Mucosa of stomach (tissue), 1 donor: ENCODE results near the gene CRTC2.

ENCODE experiments used
- H3K27me3 ChIP-seq: one replicate; pipeline ENCODE4 v1.7.0; 2013; ENCODE audit warnings: mild to moderate bottlenecking, low read length; ENCODE audit not compliant: control insufficient read depth, insufficient read depth
- H3K36me3 ChIP-seq: one replicate; pipeline ENCODE4 v1.7.0; 2013; ENCODE audit warnings: low read length; ENCODE audit not compliant: control insufficient read depth, insufficient read depth
- H3K4me1 ChIP-seq: one replicate; pipeline ENCODE4 v1.7.0; 2013; ENCODE audit warnings: mild to moderate bottlenecking, low read length; ENCODE audit not compliant: control insufficient read depth, insufficient read depth
- H3K4me3 ChIP-seq: one replicate; pipeline ENCODE4 v1.7.0; 2013; ENCODE audit warnings: low read length
- H3K9ac ChIP-seq: one replicate; pipeline ENCODE4 v1.7.0; 2013; ENCODE audit warnings: mild to moderate bottlenecking, low read length, moderate library complexity
- H3K9me3 ChIP-seq: one replicate; pipeline ENCODE4 v1.7.0; 2013; ENCODE audit warnings: mild to moderate bottlenecking, low read length, moderate library complexity; ENCODE audit not compliant: control insufficient read depth
- donor health status: Pancreatic carcinoma.

The CRTC2 gene

GRCh38 chr1:153942766-153943549, 15.5 kb downstream of the CRTC2 start:
- no peak overlapping the region for H3K4me3 ChIP-seq
- H3K36me3 ChIP-seq, result no peaks in the 10 kb centered on the region
- peaks cover 19% of the 10 kb centered on the region for H3K4me1 ChIP-seq
- no peaks in the 10 kb centered on the region for H3K27me3 ChIP-seq
- no peaks in the 10 kb centered on the region for H3K9me3 ChIP-seq
- H3K9ac ChIP-seq, result no peak overlapping the region

DNA sequence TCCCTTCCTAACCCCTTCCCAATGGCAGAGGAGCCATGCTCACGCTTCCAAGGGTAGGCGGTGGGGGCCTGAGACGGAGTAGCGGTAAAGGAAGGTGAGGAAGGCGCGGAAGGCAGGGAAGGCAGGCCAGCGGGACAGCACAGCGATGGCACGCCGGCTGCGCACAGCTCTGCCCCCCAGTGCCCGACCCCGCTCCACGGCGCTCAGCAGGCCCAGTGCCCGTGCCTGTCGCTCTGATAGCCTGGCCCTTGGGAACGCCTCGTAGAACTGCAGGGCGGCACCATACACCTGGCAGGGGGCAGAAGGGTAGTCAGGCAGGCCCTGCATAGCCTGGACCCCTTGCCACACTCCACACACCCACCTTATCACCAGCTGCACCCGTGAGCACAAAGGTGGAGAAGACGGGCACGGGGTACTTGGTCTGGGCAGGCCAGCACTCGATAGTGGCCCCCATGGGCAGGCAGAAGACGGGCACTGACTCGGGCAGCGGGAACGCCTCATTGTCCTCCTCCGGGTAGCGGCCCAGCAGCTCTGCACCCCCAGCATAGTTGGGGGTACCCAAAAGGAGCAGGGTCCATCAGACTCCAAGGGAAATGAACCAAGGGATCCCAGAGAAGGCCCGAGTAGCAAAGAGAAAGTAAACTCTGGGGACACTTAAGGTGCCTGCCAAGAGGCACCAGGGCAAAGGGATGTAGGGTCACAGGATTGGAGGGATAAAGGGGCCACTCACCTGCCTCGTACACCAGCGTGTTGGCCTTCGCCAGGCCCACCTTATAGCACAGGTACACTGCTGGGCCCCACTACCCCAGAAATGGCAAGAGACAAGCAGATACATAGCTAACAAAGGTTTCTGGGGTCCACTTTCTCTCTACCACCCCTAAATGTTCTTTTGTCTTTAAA, 16.3 kb downstream of the CRTC2 start:
- Histone ChIP-seq H3K9me3 (no peaks in the 10 kb centered on the region), H3K9ac (no peak overlapping the region), H3K4me1 (peaks cover 18% of the 10 kb centered on the region), H3K36me3 (peaks cover 3% of the 10 kb centered on the region), H3K27me3 (no peaks in the 10 kb centered on the region), H3K4me3 (no peak overlapping the region)

- H3K9me3 ChIP-seq, result no peaks in the 10 kb centered on the region
- H3K27me3 ChIP-seq, result no peaks in the 10 kb centered on the region
- H3K9ac ChIP-seq, result no peak overlapping the region
- peaks cover 13% of the 10 kb centered on the region for H3K4me1 ChIP-seq
- H3K36me3 ChIP-seq, result peaks cover 15% of the 10 kb centered on the region
- no peak overlapping the region for H3K4me3 ChIP-seq
Measured at GRCh38 chr1:153940756-153941155, 17.7 kb downstream of the CRTC2 start.

DNA sequence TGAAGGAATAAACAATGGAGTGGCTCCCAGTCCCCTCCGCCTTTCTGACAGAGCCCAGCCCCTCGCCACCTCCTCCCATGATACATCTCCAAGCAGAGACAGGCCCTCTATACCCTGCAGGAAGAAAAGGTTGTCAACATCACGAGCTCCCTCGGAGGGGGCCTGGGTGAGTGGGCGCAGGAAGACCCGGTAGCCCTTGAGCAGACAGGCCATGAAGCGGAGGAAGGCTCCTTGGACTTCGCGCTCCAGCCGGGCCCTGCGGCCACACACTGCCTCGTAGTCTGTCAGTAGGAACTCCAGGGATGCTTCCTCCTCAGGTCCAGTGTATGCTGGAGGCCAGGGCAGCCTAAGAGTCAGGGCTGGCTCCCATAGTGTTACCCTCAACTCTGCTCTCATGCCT, 18.9 kb downstream of the CRTC2 start:
- Histone ChIP-seq H3K27me3 (no peaks in the 10 kb centered on the region), H3K4me1 (peaks cover 1% of the 10 kb centered on the region), H3K9me3 (no peaks in the 10 kb centered on the region), H3K4me3 (no peak overlapping the region), H3K36me3 (peaks cover 18% of the 10 kb centered on the region), H3K9ac (no peak overlapping the region)

GRCh38 chr1:153938996-153939395, 19.4 kb downstream of the CRTC2 start:
- Histone ChIP-seq H3K27me3 (no peaks in the 10 kb centered on the region), H3K9ac (no peak overlapping the region), H3K36me3 (peaks cover 18% of the 10 kb centered on the region), H3K4me1 (no peaks in the 10 kb centered on the region), H3K4me3 (no peak overlapping the region), H3K9me3 (no peaks in the 10 kb centered on the region)

- Histone ChIP-seq H3K27me3 (no peaks in the 10 kb centered on the region), H3K36me3 (peaks cover 18% of the 10 kb centered on the region), H3K9ac (no peak overlapping the region), H3K4me3 (no peak overlapping the region), H3K4me1 (no peaks in the 10 kb centered on the region), H3K9me3 (no peaks in the 10 kb centered on the region)
Measured at GRCh38 chr1:153937331-153937730, 21.1 kb downstream of the CRTC2 start.

DNA sequence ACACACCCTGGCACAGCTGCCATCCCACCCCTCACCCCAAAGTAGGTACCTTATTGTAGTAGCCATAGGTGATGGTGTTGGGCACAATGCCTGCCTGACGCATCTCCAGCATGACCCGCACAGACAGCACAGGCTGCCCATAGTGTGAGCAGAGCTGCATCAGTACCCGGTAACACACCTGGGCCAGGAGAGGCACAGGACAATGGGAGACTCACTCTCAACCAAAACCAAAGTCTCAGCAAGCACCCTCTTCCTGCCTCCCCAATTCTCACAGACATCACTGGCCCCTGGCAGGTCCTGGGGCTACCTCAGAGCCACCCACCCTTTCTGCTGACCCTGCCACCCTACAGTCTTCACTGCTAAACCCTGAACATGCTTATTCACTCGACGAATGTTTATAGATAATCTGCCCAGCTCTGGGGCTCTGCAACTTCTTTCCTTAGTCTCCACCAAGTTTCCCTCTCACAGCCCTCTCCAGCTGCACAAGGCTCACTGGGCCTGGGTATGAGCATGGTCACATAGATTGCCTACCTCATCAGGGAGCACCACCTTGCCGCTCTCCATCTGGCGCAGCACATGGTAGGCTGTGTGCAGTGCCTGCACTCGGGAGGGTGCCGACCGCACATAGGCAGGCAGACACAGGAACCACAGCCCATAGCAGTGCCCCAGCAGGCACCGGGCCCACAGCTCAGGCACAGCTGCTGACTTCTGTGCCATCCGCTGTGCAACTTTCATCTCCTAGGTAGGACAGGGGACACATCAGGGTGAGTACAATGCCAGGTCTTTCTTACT, 22.2 kb downstream of the CRTC2 start:
- Histone ChIP-seq H3K36me3 (peaks cover 18% of the 10 kb centered on the region), H3K4me1 (no peaks in the 10 kb centered on the region), H3K27me3 (no peaks in the 10 kb centered on the region), H3K9ac (no peak overlapping the region), H3K9me3 (no peaks in the 10 kb centered on the region), H3K4me3 (no peak overlapping the region)

- H3K9me3 ChIP-seq, result no peaks in the 10 kb centered on the region
- H3K36me3 ChIP-seq, result peaks cover 18% of the 10 kb centered on the region
- no peak overlapping the region for H3K9ac ChIP-seq
- H3K4me1 ChIP-seq, result no peaks in the 10 kb centered on the region
- H3K27me3 ChIP-seq, result no peaks in the 10 kb centered on the region
- no peak overlapping the region for H3K4me3 ChIP-seq
Measured at GRCh38 chr1:153934746-153935145, 23.7 kb downstream of the CRTC2 start.

DNA sequence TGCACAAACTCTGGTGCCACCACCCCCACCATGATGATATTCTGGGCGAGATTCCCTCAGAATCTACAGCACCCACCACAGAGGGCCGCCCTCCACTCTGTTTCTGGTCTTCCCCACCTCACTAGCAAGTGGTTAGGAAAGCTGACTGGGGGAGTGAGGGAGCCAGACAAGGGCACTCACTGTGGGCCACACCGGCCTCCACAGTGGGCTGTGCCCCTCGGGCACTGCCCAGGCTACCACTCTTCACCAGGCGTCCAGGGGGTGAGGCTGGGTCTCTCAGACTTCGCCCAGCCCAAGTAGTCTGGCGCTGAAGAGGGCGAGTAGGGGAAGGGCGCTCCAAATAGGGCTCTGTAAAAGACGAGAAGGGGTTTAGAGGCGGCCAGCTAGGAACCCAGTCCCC, 24.5 kb downstream of the CRTC2 start:
- no peak overlapping the region for H3K9ac ChIP-seq
- H3K36me3 ChIP-seq, result peaks cover 18% of the 10 kb centered on the region

DNA sequence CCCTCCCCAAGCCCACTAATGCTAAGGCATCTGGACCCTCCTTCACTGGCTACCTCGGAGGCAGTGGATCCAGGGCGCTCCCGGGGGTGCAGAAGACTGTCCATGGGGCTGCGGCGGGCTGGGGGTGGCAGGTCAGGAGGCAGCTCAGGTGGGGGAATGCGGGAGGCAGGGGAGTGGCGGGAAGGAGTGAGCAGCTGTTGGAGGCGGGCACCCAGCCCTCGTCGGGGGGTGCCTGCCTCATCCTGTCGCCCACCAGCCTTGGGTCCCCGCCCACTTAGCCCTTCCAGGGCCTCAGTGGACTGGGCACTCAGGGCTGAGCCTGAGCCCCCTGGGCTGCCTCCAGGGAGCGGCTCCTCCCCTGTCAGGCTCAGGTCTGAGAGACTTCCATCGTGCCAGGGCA, 25.0 kb downstream of the CRTC2 start:
- Histone ChIP-seq H3K9me3 (no peaks in the 10 kb centered on the region), H3K36me3 (peaks cover 18% of the 10 kb centered on the region), H3K9ac (no peak overlapping the region)

More for the DNA sequence above, 24.5 kb downstream of the CRTC2 start:
- H3K9me3 ChIP-seq, result no peaks in the 10 kb centered on the region
- no peak overlapping the region for H3K4me3 ChIP-seq
- no peaks in the 10 kb centered on the region for H3K4me1 ChIP-seq
- no peaks in the 10 kb centered on the region for H3K27me3 ChIP-seq

DNA sequence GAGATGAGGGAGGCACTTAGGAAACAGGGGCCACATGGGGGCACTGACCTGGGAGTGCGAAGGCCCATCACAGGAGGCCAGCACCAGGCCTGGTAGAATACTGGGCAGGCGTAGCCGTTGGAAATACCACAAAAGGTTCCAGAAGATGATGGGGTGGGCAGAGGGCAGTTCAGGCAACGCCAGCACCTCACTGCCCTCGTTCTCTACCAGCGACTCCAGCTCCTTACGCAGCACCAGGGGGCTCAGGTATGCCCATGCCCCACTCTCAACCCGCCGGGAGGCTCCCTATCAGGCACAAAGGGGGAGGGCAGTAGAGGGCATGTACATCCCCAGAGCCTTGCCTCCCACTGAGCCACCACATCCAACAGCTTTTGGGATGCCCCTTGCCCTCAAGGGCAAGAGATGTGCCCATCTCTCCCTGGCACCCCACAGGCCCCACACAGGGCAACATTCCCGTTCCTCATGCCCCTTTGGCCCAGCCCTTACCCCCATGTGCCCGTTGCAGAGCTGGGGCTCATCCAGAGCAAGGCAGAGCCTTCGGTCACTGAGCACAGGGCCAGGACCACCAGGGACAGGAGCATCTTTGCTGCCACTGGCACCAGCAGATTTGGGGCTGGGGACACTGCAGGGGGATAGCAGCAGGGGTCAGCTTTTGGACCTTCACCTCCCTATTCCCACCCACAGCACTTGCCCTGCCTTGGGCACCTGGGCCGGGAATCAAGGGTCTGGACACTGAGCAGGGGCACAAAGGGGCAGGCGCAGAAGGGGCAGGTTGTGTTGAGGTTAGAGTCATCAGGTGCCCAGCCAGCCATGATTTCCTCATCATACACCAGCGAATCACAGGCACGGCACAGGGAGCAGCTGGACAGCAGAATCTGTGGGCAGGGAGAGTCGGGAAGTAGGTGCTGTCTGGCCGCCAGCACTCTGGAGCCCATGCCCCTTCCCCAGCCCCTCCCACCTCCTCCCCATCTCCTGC, 26.0 kb downstream of the CRTC2 start:
- H3K4me3 ChIP-seq, result no peak overlapping the region
- H3K9me3 ChIP-seq, result no peaks in the 10 kb centered on the region
- H3K4me1 ChIP-seq, result no peaks in the 10 kb centered on the region
- H3K27me3 ChIP-seq, result no peaks in the 10 kb centered on the region
- peaks cover 18% of the 10 kb centered on the region for H3K36me3 ChIP-seq
- no peak overlapping the region for H3K9ac ChIP-seq

More for the DNA sequence above, 25.0 kb downstream of the CRTC2 start:
- Histone ChIP-seq H3K4me1 (no peaks in the 10 kb centered on the region), H3K27me3 (no peaks in the 10 kb centered on the region), H3K4me3 (no peak overlapping the region)
